Measurements from ENCODE around the gene ZCCHC7. TPM values are rescaled to one million over a fixed set of nuclear protein-coding genes. Genes with fewer than 3 reads are reported as not detected.
A peak's percentile ranks its signal among the peaks of the same experiment; 100 is the strongest.

The ZCCHC7 gene
- total and polyA plus RNA-seq, 10 of the 15 experiments (the other 5 are each of a cell fraction or from before 2014, with no cell fraction given): 42.9 to 178 (median 53.3) TPM

GRCh38 chr9:37364751-37365360 is 244.5 kb downstream of the ZCCHC7 start (continued):
- peak; percentile 42; the same call in 1 of the 2 replicates for TF ChIP-seq RAD21 (IDR thresholded peaks at IDR 0.05; ENCODE audit: insufficient read depth, low read depth, low read length)
- TF ChIP-seq, protein P1, sequence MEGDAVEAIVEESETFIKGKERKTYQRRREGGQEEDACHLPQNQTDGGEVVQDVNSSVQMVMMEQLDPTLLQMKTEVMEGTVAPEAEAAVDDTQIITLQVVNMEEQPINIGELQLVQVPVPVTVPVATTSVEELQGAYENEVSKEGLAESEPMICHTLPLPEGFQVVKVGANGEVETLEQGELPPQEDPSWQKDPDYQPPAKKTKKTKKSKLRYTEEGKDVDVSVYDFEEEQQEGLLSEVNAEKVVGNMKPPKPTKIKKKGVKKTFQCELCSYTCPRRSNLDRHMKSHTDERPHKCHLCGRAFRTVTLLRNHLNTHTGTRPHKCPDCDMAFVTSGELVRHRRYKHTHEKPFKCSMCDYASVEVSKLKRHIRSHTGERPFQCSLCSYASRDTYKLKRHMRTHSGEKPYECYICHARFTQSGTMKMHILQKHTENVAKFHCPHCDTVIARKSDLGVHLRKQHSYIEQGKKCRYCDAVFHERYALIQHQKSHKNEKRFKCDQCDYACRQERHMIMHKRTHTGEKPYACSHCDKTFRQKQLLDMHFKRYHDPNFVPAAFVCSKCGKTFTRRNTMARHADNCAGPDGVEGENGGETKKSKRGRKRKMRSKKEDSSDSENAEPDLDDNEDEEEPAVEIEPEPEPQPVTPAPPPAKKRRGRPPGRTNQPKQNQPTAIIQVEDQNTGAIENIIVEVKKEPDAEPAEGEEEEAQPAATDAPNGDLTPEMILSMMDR (IDR thresholded peaks at IDR 0.05 in 2 of 3, conservative IDR thresholded peaks at IDR 0.05 in 1 of 3; ENCODE audit: control insufficient read depth in 2 of 3, extremely low read depth in 1 of 3, insufficient read depth in 1 of 3, low read depth in 3 of 3, low read length in 3 of 3): peak; percentile 26 to 53 (median 48); a peak in 5 of 6 replicates
- TF ChIP-seq HDAC2 (IDR thresholded peaks at IDR 0.05): no peak
- no peak for TF ChIP-seq ZNF622 (IDR thresholded peaks at IDR 0.05)
- TF ChIP-seq, protein P2, sequence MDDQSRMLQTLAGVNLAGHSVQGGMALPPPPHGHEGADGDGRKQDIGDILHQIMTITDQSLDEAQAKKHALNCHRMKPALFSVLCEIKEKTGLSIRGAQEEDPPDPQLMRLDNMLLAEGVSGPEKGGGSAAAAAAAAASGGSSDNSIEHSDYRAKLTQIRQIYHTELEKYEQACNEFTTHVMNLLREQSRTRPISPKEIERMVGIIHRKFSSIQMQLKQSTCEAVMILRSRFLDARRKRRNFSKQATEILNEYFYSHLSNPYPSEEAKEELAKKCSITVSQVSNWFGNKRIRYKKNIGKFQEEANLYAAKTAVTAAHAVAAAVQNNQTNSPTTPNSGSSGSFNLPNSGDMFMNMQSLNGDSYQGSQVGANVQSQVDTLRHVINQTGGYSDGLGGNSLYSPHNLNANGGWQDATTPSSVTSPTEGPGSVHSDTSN (IDR thresholded peaks at IDR 0.05; ENCODE audit: insufficient replicate concordance, low read depth, low read length): no peak
- TF ChIP-seq MTA3 (IDR thresholded peaks at IDR 0.05; ENCODE audit: borderline replicate concordance, low read length): no peak
- no peak for TF ChIP-seq ZNF592 (IDR thresholded peaks at IDR 0.05)
- no peak for TF ChIP-seq RAD51 (IDR thresholded peaks at IDR 0.05)

Data from GM12878 (cell line).